Stomach (tissue), 4 donors: ENCODE measurements around the gene ATP2B2.

Experiments
- POLR2A ChIP-seq, 4 donors: fragments of 450-650 bp; IDR thresholded peaks; one replicate each; pipeline ENCODE4 v1.6.1; 2016; ENCODE audit warnings: antibody characterized with exemption in 4 of 4, control low read depth in 2 of 4, mild to moderate bottlenecking in 1 of 4, moderate library complexity in 1 of 4
- TF ChIP-seq, protein P1 (sequence below), 7 experiments: fragments of 450-650 bp in 4 of 7; fragments of 200-600 bp in 3 of 7; sonication (generic) in 3 of 7; IDR thresholded peaks; one replicate each; pipeline ENCODE4 v1.5.1; 2016 to 2019; ENCODE audit warnings: antibody characterized with exemption in 7 of 7, control low read depth in 2 of 7, mild to moderate bottlenecking in 1 of 7

DNA sequence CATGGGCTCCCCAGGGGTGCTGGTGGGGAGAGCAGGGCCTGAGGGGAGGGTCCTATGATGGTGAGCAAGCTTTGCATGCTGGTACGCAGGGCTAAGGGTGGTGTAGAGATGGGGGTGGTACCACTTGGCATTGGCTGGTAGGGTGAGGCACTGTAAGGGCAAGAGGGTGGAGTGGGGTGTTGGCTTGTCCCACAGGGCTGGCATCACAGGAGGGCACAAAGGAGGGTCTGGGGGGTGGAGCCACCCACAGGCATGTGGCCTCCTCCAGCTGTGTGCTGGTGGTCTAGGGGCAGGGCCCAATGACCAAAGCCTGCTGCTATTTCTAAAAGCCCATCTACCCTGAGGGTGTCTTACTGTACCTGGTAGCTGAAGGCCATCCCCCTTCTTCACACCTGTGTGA, 119.3 kb downstream of the ATP2B2 start:
- no peak for TF ChIP-seq POLR2A (IDR thresholded peaks at IDR 0.05)
- TF ChIP-seq, protein P1, sequence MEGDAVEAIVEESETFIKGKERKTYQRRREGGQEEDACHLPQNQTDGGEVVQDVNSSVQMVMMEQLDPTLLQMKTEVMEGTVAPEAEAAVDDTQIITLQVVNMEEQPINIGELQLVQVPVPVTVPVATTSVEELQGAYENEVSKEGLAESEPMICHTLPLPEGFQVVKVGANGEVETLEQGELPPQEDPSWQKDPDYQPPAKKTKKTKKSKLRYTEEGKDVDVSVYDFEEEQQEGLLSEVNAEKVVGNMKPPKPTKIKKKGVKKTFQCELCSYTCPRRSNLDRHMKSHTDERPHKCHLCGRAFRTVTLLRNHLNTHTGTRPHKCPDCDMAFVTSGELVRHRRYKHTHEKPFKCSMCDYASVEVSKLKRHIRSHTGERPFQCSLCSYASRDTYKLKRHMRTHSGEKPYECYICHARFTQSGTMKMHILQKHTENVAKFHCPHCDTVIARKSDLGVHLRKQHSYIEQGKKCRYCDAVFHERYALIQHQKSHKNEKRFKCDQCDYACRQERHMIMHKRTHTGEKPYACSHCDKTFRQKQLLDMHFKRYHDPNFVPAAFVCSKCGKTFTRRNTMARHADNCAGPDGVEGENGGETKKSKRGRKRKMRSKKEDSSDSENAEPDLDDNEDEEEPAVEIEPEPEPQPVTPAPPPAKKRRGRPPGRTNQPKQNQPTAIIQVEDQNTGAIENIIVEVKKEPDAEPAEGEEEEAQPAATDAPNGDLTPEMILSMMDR (IDR thresholded peaks at IDR 0.05), result no peak
